ENCODE data around the gene GSX2. TPM values are rescaled to one million over a fixed set of nuclear protein-coding genes. Genes with fewer than 3 reads are reported as not detected.
A peak's percentile ranks its signal among the peaks of the same experiment; 100 is the strongest.

Gene GSX2
- total and polyA plus RNA-seq, 2 of the 4 experiments (the other 2 are of a cell fraction) = not detected

DNA sequence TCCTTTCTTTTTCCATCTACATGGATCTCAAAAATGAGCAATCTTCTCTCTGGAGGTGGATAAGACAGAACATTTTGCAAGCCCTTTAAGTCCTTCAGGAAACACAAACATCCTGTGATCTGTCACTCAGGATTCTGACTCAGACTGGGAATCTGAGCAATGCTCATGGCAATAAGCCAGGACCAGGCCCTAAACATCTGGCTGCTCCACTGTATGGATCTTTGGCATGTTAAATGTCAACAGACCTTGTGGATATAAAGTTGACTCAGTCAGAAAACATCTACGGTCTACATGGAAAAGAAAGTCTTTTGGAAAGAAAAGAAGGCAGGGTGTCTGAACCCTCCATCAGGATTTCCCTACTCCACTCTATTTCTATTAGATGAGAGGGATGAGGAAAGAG, 17.8 kb upstream of the GSX2 start:
- no CpG with 5 or more reads among the region's 1 CpG for WGBS, 2 experiments (ENCODE audit: extremely low coverage in 2 of 2, insufficient read length in 1 of 2)
- peak overlapping the region in 1 of 2 experiments; percentile 70; a peak in 2 of 4 replicates for H4K8ac ChIP-seq (ENCODE audit: low read depth in 2 of 2, low read length in 2 of 2)
- peak overlapping the region; percentile 50; the same call in 1 of the 2 replicates for H3K14ac ChIP-seq (replicated peaks; ENCODE audit: low read depth, low read length)
- intact Hi-C loops (cut with micrococcal nuclease) (loop anchor here (5.0 kb wide), 2 partner anchors 70 to 85 kb away; no protein-coding TSS in a partner anchor), dilution Hi-C loops (cut with HindIII; ENCODE audit: low sequenced_read_pairs, unreplicated experiment) (no loop called here), in situ Hi-C loops (cut with MboI; ENCODE audit: low sequenced_read_pairs) (no loop called here)
- peak overlapping the region; percentile 86; the same call in 2 of the 3 replicates for H2BK15ac ChIP-seq (ENCODE audit: low read depth, low read length)
- H3K4me3 ChIP-seq (ENCODE audit: insufficient read depth, low read depth, low read length) = no peak overlapping the region
- peaks cover 4 to 25% of the 10 kb centered on the region in 2 experiments; a peak in 2 of 4 replicates for H3K79me1 ChIP-seq (ENCODE audit: low read depth in 1 of 2, low read length in 2 of 2)
- H3K18ac ChIP-seq (ENCODE audit: low read depth, low read length) = peak overlapping the region; percentile 72
- H2AK9ac ChIP-seq (replicated peaks; ENCODE audit: low read depth, low read length, poor library complexity) = no peak overlapping the region
- H4K5ac ChIP-seq (ENCODE audit: low read depth, low read length) = no peak overlapping the region
- H3K56ac ChIP-seq (ENCODE audit: extremely low read depth, insufficient read depth, low read length) = peak overlapping the region; percentile 64
- H3K4ac ChIP-seq (ENCODE audit: low read depth, low read length) = peak overlapping the region; percentile 97; the same call in 1 of the 2 replicates
- H2BK120ac ChIP-seq (ENCODE audit: low read depth, low read length) = peak overlapping the region; percentile 99
- BruUV-seq (replicated peaks) = no TSS peak
- H4K20me1 ChIP-seq (ENCODE audit: insufficient read depth, low read length) = no peaks in the 10 kb centered on the region
- TF ChIP-seq CHD1 (IDR thresholded peaks at IDR 0.05; ENCODE audit: low read depth, low read length) (no peak), MXI1 (IDR thresholded peaks at IDR 0.05; ENCODE audit: borderline replicate concordance, low read depth, low read length) (no peak), BHLHE40 (IDR thresholded peaks at IDR 0.05; ENCODE audit: low read depth, low read length) (0 out of 2 replicates have a peak, but pooled peaks have one; percentile 41), ELK1 (IDR thresholded peaks at IDR 0.05; ENCODE audit: borderline replicate concordance, low read depth, low read length) (no peak), SMC3 (IDR thresholded peaks at IDR 0.05; ENCODE audit: low read depth, low read length) (no peak), NFE2L2 (IDR thresholded peaks at IDR 0.05; ENCODE audit: low read depth, low read length) (no peak), RFX5 (IDR thresholded peaks at IDR 0.05; ENCODE audit: low read depth, low read length) (no peak), CEBPB (IDR thresholded peaks at IDR 0.05; ENCODE audit: low read depth, low read length) (peak; percentile 81), USF2 (IDR thresholded peaks at IDR 0.05; ENCODE audit: low read depth, low read length) (no peak), RAD21 (IDR thresholded peaks at IDR 0.05; ENCODE audit: low read length) (no peak), POLR2A (IDR thresholded peaks at IDR 0.05; ENCODE audit: low read depth, low read length) (no peak), FOS (IDR thresholded peaks at IDR 0.05; ENCODE audit: low read depth, low read length) (peak; percentile 94), MAZ (IDR thresholded peaks at IDR 0.05; ENCODE audit: borderline replicate concordance, low read depth, low read length) (no peak), MAFK (IDR thresholded peaks at IDR 0.05; ENCODE audit: low read depth, low read length) (no peak), RCOR1 (IDR thresholded peaks at IDR 0.05; ENCODE audit: insufficient replicate concordance, low read length) (peak; percentile 97)
- TF ChIP-seq, protein P1, sequence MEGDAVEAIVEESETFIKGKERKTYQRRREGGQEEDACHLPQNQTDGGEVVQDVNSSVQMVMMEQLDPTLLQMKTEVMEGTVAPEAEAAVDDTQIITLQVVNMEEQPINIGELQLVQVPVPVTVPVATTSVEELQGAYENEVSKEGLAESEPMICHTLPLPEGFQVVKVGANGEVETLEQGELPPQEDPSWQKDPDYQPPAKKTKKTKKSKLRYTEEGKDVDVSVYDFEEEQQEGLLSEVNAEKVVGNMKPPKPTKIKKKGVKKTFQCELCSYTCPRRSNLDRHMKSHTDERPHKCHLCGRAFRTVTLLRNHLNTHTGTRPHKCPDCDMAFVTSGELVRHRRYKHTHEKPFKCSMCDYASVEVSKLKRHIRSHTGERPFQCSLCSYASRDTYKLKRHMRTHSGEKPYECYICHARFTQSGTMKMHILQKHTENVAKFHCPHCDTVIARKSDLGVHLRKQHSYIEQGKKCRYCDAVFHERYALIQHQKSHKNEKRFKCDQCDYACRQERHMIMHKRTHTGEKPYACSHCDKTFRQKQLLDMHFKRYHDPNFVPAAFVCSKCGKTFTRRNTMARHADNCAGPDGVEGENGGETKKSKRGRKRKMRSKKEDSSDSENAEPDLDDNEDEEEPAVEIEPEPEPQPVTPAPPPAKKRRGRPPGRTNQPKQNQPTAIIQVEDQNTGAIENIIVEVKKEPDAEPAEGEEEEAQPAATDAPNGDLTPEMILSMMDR (conservative IDR thresholded peaks at IDR 0.05; ENCODE audit: low read depth, low read length) = no peak
- ChIA-PET CTCF (no interaction called here), POLR2A (ENCODE audit: unreplicated experiment) (no interaction called here)
- no peaks in the 10 kb centered on the region for H3K36me3 ChIP-seq (ENCODE audit: control insufficient read depth, insufficient read depth, low read length)
- H3K9me3 ChIP-seq (ENCODE audit: control insufficient read depth, insufficient read depth, low read length) = no peaks in the 10 kb centered on the region
- no peaks in the 10 kb centered on the region for H3K27me3 ChIP-seq (ENCODE audit: control insufficient read depth, insufficient read depth, low read length)
- peak overlapping the region; percentile 88 for H2BK5ac ChIP-seq (ENCODE audit: low read depth, low read length, poor library complexity, severe bottlenecking)
- H3K4me2 ChIP-seq (ENCODE audit: low read depth, low read length) = peak overlapping the region; percentile 59
- peak overlapping the region; percentile 99 for H2BK20ac ChIP-seq (ENCODE audit: low read depth, low read length)
- peak overlapping the region; percentile 48; the same call in 1 of the 2 replicates for H3K27ac ChIP-seq (ENCODE audit: insufficient read depth, low read length)
- H2AK5ac ChIP-seq (ENCODE audit: low read depth, low read length) = no peak overlapping the region
- H2AFZ ChIP-seq (replicated peaks; ENCODE audit: low read length, poor library complexity) = no peak overlapping the region
- H3K4me1 ChIP-seq (ENCODE audit: control insufficient read depth, insufficient read depth, low read length) = peaks cover 16% of the 10 kb centered on the region
- ATAC-seq (ENCODE audit: low read depth) (peak; percentile 87), DNase-seq (peak; percentile 100)
- H3K23ac ChIP-seq (ENCODE audit: low read depth, low read length) = peak overlapping the region; percentile 96; the same call in 1 of the 2 replicates
- H3K9ac ChIP-seq (ENCODE audit: low read depth, low read length) = no peak overlapping the region
- H4K91ac ChIP-seq (ENCODE audit: insufficient read depth, low read depth, low read length) = peak overlapping the region; percentile 41; the same call in 1 of the 2 replicates
- H3K9me1 ChIP-seq (ENCODE audit: insufficient read depth, low read length) = peaks cover 17% of the 10 kb centered on the region

All from IMR-90 (cell line).